Thoracic aorta (tissue), 2 donors: Measurements from ENCODE around the gene NAT8. TPM values are rescaled to one million over a fixed set of nuclear protein-coding genes. Genes with fewer than 3 reads are reported as not detected.
"Not testable (repeated sequence)": the region's sequence is repeated elsewhere in the genome, so short reads cannot be mapped to it uniquely, and the experiment has no call there.

Source experiments
- ATAC-seq: fragments of 150-250 bp; one replicate; pipeline ENCODE4 v1.8.0; 2017; ENCODE audit warnings: low read depth; ENCODE audit not compliant: insufficient number of reproducible peaks, low FRiP score
- DNase-seq: peaks from one replicate; pipeline ENCODE4 v3.0.0-alpha.2; 2020; ENCODE audit warnings: low spot score
- H3K27ac ChIP-seq, 2 donors: fragments of 200-600 bp; sonication (generic); 1 replicate in 1 of 2; 2 replicates in 1 of 2; pipeline ENCODE4 v1.5.1; 2016; ENCODE audit warnings: mild to moderate bottlenecking in 2 of 2, moderate library complexity in 2 of 2
- H3K27me3 ChIP-seq: fragments of 200-600 bp; sonication (generic); replicated peaks from 2 replicates; pipeline ENCODE4 v1.6.0; 2016; ENCODE audit warnings: mild to moderate bottlenecking; ENCODE audit not compliant: insufficient read depth
- H3K36me3 ChIP-seq: fragments of 200-600 bp; sonication (generic); one replicate; pipeline ENCODE4 v1.5.1; 2016
- H3K4me1 ChIP-seq, 2 donors: fragments of 200-600 bp; sonication (generic); 1 replicate in 1 of 2; 2 replicates in 1 of 2; pipeline versions ENCODE4 v1.5.1 to v1.6.0; 2016; ENCODE audit warnings: low read depth in 2 of 2, mild to moderate bottlenecking in 1 of 2; ENCODE audit not compliant: control insufficient read depth in 1 of 2
- H3K4me3 ChIP-seq: fragments of 200-600 bp; sonication (generic); 2 replicates; pipeline ENCODE4 v1.5.1; 2016; ENCODE audit warnings: mild to moderate bottlenecking
- H3K9me3 ChIP-seq: fragments of 200-600 bp; sonication (generic); 2 replicates; pipeline ENCODE4 v1.5.1; 2016
- CTCF ChIP-seq: fragments of 200-600 bp; sonication (generic); IDR thresholded peaks from one replicate; pipeline ENCODE4 v1.5.1; 2019; ENCODE audit warnings: antibody characterized with exemption
- total RNA-seq, 2 donors: library from RNA; depleted of rRNA; stranded (reverse); fragments of >200 nt; gene quantifications; one replicate each; pipeline versions ENCODE4 v1.1.0 to v1.2.3, GENCODE V29; 2016

NAT8 gene
- total RNA-seq, 2 donors from 2014 or later, result not detected

- Histone ChIP-seq H3K4me3 (no peak overlapping the region), H3K4me1 (no peaks in the 10 kb centered on the region), H3K36me3 (no peaks in the 10 kb centered on the region), H3K9me3 (no peaks in the 10 kb centered on the region), H3K27me3 (no peaks in the 10 kb centered on the region), H3K27ac (no peak overlapping the region)
- DNase-seq (no peak), ATAC-seq (no peak)
- no peak for TF ChIP-seq CTCF
These were observed 1.7 kb downstream of the NAT8 start for GRCh38 chr2:73640511-73640911.

DNA sequence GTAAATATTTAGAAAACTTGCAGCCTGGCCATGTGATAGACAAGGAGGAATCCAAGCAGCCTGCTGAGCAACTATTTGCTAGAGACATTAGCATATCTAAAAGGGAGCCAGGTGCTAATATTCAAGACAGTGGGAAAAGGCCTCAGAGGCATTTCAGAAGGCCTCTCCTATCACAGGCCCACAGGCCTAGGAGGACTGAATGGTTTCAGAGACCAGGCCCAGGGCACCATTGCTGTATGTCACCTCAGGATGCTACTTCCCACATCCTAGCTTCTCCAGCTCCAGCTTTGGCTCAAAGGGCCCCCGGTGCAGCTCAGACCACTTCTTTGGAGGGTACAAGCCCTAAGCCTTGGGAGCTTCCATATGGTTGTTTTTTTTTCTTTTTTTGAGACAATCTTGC lies 3.8 kb downstream of the NAT8 start:
- ATAC-seq (no peak), DNase-seq (no peak)
- Histone ChIP-seq H3K36me3 (no peaks in the 10 kb centered on the region), H3K27ac (no peak overlapping the region), H3K4me3 (no peak overlapping the region), H3K4me1 (no peaks in the 10 kb centered on the region), H3K27me3 (no peaks in the 10 kb centered on the region), H3K9me3 (no peaks in the 10 kb centered on the region)
- no peak for TF ChIP-seq CTCF

DNA sequence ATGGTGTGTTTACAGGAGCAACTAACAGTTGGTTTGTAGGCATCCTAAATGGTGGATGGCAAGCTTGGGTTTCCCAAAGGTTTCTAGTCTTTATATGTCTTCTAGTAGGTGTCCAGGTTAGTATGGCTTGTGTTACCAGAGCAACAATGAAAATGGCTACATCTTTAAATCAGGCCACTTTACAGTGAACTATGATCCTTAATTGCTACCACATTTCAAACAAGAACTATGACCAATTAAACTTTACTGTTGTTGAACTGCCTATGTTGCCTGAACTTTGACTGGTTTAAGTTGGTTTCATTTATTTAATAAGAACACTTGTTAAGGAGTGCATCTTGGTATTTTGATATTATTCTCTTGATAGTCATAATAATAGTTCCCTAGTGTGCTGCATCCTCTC lies 5.2 kb downstream of the NAT8 start:
- not testable (repeated sequence) for H3K36me3 ChIP-seq, H3K9me3 ChIP-seq, DNase-seq, H3K4me3 ChIP-seq, H3K27ac ChIP-seq, H3K4me1 ChIP-seq, ATAC-seq, H3K27me3 ChIP-seq

- DNase-seq, H3K27me3 ChIP-seq, H3K27ac ChIP-seq, H3K36me3 ChIP-seq, H3K4me1 ChIP-seq, H3K9me3 ChIP-seq, H3K4me3 ChIP-seq, ATAC-seq: not testable (repeated sequence)
These were observed 11.5 kb downstream of the NAT8 start for GRCh38 chr2:73630662-73631266.

- H3K9me3 ChIP-seq, H3K36me3 ChIP-seq, ATAC-seq, H3K4me3 ChIP-seq, DNase-seq, H3K27ac ChIP-seq, H3K27me3 ChIP-seq, H3K4me1 ChIP-seq: not testable (repeated sequence)
These were observed 13.7 kb downstream of the NAT8 start for GRCh38 chr2:73628493-73628892.

GRCh38 chr2:73626237-73626636 lies 16.0 kb downstream of the NAT8 start:
- H3K36me3 ChIP-seq, H3K27ac ChIP-seq, H3K4me1 ChIP-seq, ATAC-seq, DNase-seq, H3K9me3 ChIP-seq, H3K4me3 ChIP-seq, H3K27me3 ChIP-seq: not testable (repeated sequence)

DNA sequence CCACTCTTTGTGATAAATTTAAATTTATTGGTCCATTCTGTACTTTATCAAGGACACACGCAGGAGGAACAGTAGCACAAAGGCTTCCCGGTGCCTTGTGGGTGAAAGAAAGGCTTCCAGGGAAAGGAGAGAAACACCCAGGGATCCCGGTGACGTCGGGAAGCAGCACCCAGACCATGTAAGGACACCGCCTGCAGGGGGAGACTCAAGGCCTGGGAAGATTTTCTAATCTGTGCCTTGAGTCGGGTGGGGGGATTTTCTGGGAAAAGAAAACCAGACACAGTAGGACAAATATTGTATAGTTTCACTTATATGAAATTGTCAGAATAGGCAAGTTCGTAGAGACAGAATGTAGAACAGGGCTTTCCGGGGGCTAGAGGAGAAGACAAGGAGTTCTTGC lies 17.6 kb downstream of the NAT8 start:
- not testable (repeated sequence) for H3K4me3 ChIP-seq, ATAC-seq

GRCh38 chr2:73624036-73624435 lies 18.2 kb downstream of the NAT8 start:
- not testable (repeated sequence) for H3K27ac ChIP-seq, H3K9me3 ChIP-seq, H3K27me3 ChIP-seq, H3K4me1 ChIP-seq, H3K36me3 ChIP-seq, DNase-seq, ATAC-seq, H3K4me3 ChIP-seq

More for the DNA sequence above, 17.6 kb downstream of the NAT8 start:
- H3K27me3 ChIP-seq, H3K4me1 ChIP-seq, H3K9me3 ChIP-seq, DNase-seq, H3K36me3 ChIP-seq, H3K27ac ChIP-seq: not testable (repeated sequence)

DNA sequence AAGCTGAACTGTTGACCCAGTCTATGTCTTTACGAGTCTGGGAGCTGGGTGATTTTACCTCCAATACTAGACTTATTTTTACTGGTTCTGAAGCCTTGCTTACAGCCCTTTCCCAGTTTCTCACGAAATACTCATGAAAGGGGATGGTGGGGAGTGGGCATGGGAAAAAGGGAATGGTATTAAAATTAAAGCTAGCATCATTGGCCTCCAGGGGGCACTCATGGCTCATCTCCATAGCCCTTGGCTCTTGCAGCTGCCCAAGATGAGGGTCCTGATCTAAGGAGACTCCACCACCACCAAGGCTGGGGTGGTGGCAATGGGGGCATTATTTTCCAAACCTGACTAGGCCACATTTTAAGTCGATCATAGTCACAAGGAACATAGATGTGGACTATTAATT lies 22.3 kb downstream of the NAT8 start:
- not testable (repeated sequence) for H3K4me3 ChIP-seq, H3K4me1 ChIP-seq, H3K27ac ChIP-seq, H3K9me3 ChIP-seq, ATAC-seq, H3K36me3 ChIP-seq, H3K27me3 ChIP-seq, DNase-seq
